ENCODE results near the gene EPB41L4A.

GRCh38 chr5:112121258-112121657 is 297.8 kb downstream of the EPB41L4A start:
- TF ChIP-seq POLR2A (IDR thresholded peaks at IDR 0.05), result no peak
- TF ChIP-seq, protein P1, sequence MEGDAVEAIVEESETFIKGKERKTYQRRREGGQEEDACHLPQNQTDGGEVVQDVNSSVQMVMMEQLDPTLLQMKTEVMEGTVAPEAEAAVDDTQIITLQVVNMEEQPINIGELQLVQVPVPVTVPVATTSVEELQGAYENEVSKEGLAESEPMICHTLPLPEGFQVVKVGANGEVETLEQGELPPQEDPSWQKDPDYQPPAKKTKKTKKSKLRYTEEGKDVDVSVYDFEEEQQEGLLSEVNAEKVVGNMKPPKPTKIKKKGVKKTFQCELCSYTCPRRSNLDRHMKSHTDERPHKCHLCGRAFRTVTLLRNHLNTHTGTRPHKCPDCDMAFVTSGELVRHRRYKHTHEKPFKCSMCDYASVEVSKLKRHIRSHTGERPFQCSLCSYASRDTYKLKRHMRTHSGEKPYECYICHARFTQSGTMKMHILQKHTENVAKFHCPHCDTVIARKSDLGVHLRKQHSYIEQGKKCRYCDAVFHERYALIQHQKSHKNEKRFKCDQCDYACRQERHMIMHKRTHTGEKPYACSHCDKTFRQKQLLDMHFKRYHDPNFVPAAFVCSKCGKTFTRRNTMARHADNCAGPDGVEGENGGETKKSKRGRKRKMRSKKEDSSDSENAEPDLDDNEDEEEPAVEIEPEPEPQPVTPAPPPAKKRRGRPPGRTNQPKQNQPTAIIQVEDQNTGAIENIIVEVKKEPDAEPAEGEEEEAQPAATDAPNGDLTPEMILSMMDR (IDR thresholded peaks at IDR 0.05), result no peak

Measured in lower leg skin (tissue), 3 donors.